HUES6 (cell line): ENCODE results near the gene KCNIP3.

Source experiments
- H3K27ac ChIP-seq: 2 replicates; pipeline ENCODE4 v1.7.0; 2013; ENCODE audit warnings: low read depth, mild to moderate bottlenecking, low read length, inconsistent platforms
- H3K27me3 ChIP-seq: 2 replicates; pipeline ENCODE4 v1.6.1; 2013; ENCODE audit warnings: low read length; ENCODE audit not compliant: control insufficient read depth, insufficient read depth
- H3K36me3 ChIP-seq: 2 replicates; pipeline ENCODE4 v1.6.1; 2013; ENCODE audit warnings: low read length; ENCODE audit not compliant: control insufficient read depth, insufficient read depth
- H3K4me1 ChIP-seq: 2 replicates; pipeline ENCODE4 v1.6.1; 2013; ENCODE audit warnings: low read length; ENCODE audit not compliant: control insufficient read depth, insufficient read depth
- H3K4me3 ChIP-seq: 2 replicates; pipeline ENCODE4 v1.5.1; 2013; ENCODE audit warnings: low read depth, low read length
- H3K9ac ChIP-seq: one replicate; pipeline ENCODE4 v1.6.1; 2013; ENCODE audit warnings: mild to moderate bottlenecking, low read length
- H3K9me3 ChIP-seq: 2 replicates; pipeline ENCODE4 v1.6.1; 2013; ENCODE audit warnings: low read depth, low read length; ENCODE audit not compliant: control insufficient read depth, insufficient read depth

KCNIP3 gene

GRCh38 chr2:95283562-95283961 lies 13.6 kb upstream of the KCNIP3 start:
- Histone ChIP-seq H3K4me3 (no peak overlapping the region), H3K36me3 (no peaks in the 10 kb centered on the region), H3K27me3 (no peaks in the 10 kb centered on the region), H3K9me3 (no peaks in the 10 kb centered on the region), H3K4me1 (no peaks in the 10 kb centered on the region), H3K27ac (no peak overlapping the region), H3K9ac (no peak overlapping the region)

- H3K9ac ChIP-seq, result no peak overlapping the region
- H3K4me1 ChIP-seq, result no peaks in the 10 kb centered on the region
- H3K9me3 ChIP-seq, result 0 out of 2 replicates have a peak, but pooled peaks cover under 1% of the 10 kb centered on the region
- no peaks in the 10 kb centered on the region for H3K36me3 ChIP-seq
- H3K27me3 ChIP-seq, result no peaks in the 10 kb centered on the region
- H3K4me3 ChIP-seq, result no peak overlapping the region
- H3K27ac ChIP-seq, result no peak overlapping the region
These were observed 12.1 kb upstream of the KCNIP3 start for GRCh38 chr2:95284886-95285541.

- Histone ChIP-seq H3K27me3 (no peaks in the 10 kb centered on the region), H3K4me3 (no peak overlapping the region), H3K9ac (no peak overlapping the region), H3K9me3 (peaks cover 5% of the 10 kb centered on the region; the same call in 1 of the 2 replicates), H3K36me3 (no peaks in the 10 kb centered on the region), H3K27ac (no peak overlapping the region), H3K4me1 (no peaks in the 10 kb centered on the region)
These were observed 11.6 kb upstream of the KCNIP3 start for GRCh38 chr2:95285542-95285932.

GRCh38 chr2:95287336-95287735 lies 9.8 kb upstream of the KCNIP3 start:
- no peaks in the 10 kb centered on the region for H3K4me1 ChIP-seq
- no peaks in the 10 kb centered on the region for H3K36me3 ChIP-seq
- no peak overlapping the region for H3K4me3 ChIP-seq
- H3K27me3 ChIP-seq, result no peaks in the 10 kb centered on the region
- no peak overlapping the region for H3K9ac ChIP-seq
- no peak overlapping the region for H3K27ac ChIP-seq
- H3K9me3 ChIP-seq, result peaks cover 12% of the 10 kb centered on the region

GRCh38 chr2:95287806-95288205 lies 9.3 kb upstream of the KCNIP3 start:
- Histone ChIP-seq H3K9ac (no peak overlapping the region), H3K36me3 (no peaks in the 10 kb centered on the region), H3K27me3 (no peaks in the 10 kb centered on the region), H3K4me1 (no peaks in the 10 kb centered on the region), H3K27ac (no peak overlapping the region), H3K9me3 (peaks cover 12% of the 10 kb centered on the region), H3K4me3 (no peak overlapping the region)

GRCh38 chr2:95289253-95289652 lies 7.9 kb upstream of the KCNIP3 start:
- no peaks in the 10 kb centered on the region for H3K27me3 ChIP-seq
- H3K4me3 ChIP-seq, result no peak overlapping the region
- no peak overlapping the region for H3K9ac ChIP-seq
- H3K4me1 ChIP-seq, result no peaks in the 10 kb centered on the region
- no peak overlapping the region for H3K27ac ChIP-seq
- no peaks in the 10 kb centered on the region for H3K36me3 ChIP-seq
- peaks cover 12% of the 10 kb centered on the region for H3K9me3 ChIP-seq

- Histone ChIP-seq H3K27me3 (no peaks in the 10 kb centered on the region), H3K36me3 (no peaks in the 10 kb centered on the region), H3K9ac (no peak overlapping the region), H3K9me3 (peaks cover 12% of the 10 kb centered on the region), H3K4me1 (no peaks in the 10 kb centered on the region), H3K4me3 (no peak overlapping the region), H3K27ac (no peak overlapping the region)
These were observed 5.9 kb upstream of the KCNIP3 start for GRCh38 chr2:95291222-95291621.

GRCh38 chr2:95292623-95293260 lies 4.4 kb upstream of the KCNIP3 start:
- Histone ChIP-seq H3K4me3 (no peak overlapping the region), H3K9me3 (peaks cover 12% of the 10 kb centered on the region), H3K27me3 (0 out of 2 replicates have a peak, but pooled peaks cover 7% of the 10 kb centered on the region), H3K9ac (no peak overlapping the region), H3K27ac (no peak overlapping the region), H3K4me1 (peaks cover 11% of the 10 kb centered on the region; the same call in 1 of the 2 replicates), H3K36me3 (no peaks in the 10 kb centered on the region)

GRCh38 chr2:95294579-95295250 lies 2.4 kb upstream of the KCNIP3 start:
- H3K9me3 ChIP-seq, result peaks cover 12% of the 10 kb centered on the region
- peaks cover 15% of the 10 kb centered on the region for H3K27me3 ChIP-seq
- no peak overlapping the region for H3K9ac ChIP-seq
- H3K4me3 ChIP-seq, result no peak overlapping the region
- no peak overlapping the region for H3K27ac ChIP-seq
- H3K4me1 ChIP-seq, result peaks cover 15% of the 10 kb centered on the region; the same call in 1 of the 2 replicates
- no peaks in the 10 kb centered on the region for H3K36me3 ChIP-seq

- H3K27me3 ChIP-seq, result peaks cover 15% of the 10 kb centered on the region
- peaks cover 15% of the 10 kb centered on the region; the same call in 1 of the 2 replicates for H3K4me1 ChIP-seq
- no peak overlapping the region for H3K9ac ChIP-seq
- H3K4me3 ChIP-seq, result no peak overlapping the region
- H3K36me3 ChIP-seq, result no peaks in the 10 kb centered on the region
- no peak overlapping the region for H3K27ac ChIP-seq
- H3K9me3 ChIP-seq, result peaks cover 8% of the 10 kb centered on the region
These were observed 1.8 kb upstream of the KCNIP3 start for GRCh38 chr2:95295376-95295775.

- Histone ChIP-seq H3K4me1 (peaks cover 15% of the 10 kb centered on the region; the same call in 1 of the 2 replicates), H3K9me3 (peaks cover 5% of the 10 kb centered on the region), H3K27me3 (peaks cover 15% of the 10 kb centered on the region), H3K9ac (no peak overlapping the region), H3K36me3 (no peaks in the 10 kb centered on the region), H3K4me3 (no peak overlapping the region), H3K27ac (no peak overlapping the region)
These were observed 1.1 kb upstream of the KCNIP3 start for GRCh38 chr2:95296011-95296410.
